B cell (primary cell): ENCODE measurements around the gene ZNF462. TPM values are rescaled to one million over a fixed set of nuclear protein-coding genes. Genes with fewer than 3 reads are reported as not detected.

Experiments
- ATAC-seq: fragments of 200-7000 bp; cut with Tn5 transposase; one replicate; pipeline ENCODE4 v1.10.0; 2021; ENCODE audit warnings: low read depth, mild to moderate bottlenecking, moderate number of reproducible peaks, moderate library complexity
- CTCF ChIA-PET: fragments of 350-600 bp; sonication (Branson Sonifier 250); formaldehyde crosslinking; loops from one replicate; lab custom pipeline; 2021; ENCODE audit warnings: antibody characterized with exemption, inconsistent platforms; lab: Charles Lee
- POLR2A ChIA-PET: fragments of 350-600 bp; sonication (Branson Sonifier 250); formaldehyde crosslinking; loops from one replicate; lab custom pipeline; 2021; ENCODE audit warnings: antibody characterized with exemption; lab: Charles Lee
- DNase-seq: peaks from one replicate; pipeline ENCODE4 v3.0.0; 2013
- H2AFZ ChIP-seq: 2 replicates; pipeline ENCODE4 v1.6.1; 2012; ENCODE audit warnings: mild to moderate bottlenecking, low read depth, low read length; ENCODE audit not compliant: insufficient read depth, poor library complexity, severe bottlenecking
- H3K27ac ChIP-seq, 2 donors: 1 replicate in 1 of 2; 2 replicates in 1 of 2; pipeline ENCODE4 v1.5.1; 2012 to 2013; ENCODE audit warnings: low read length in 2 of 2, mild to moderate bottlenecking in 2 of 2, moderate library complexity in 1 of 2
- H3K27me3 ChIP-seq, 4 experiments: fragments of 200-600 bp in 1 of 4; sonication (generic) in 1 of 4; replicated peaks in 1 of 4; 1 replicate in 2 of 4; 2 replicates in 2 of 4; pipeline versions ENCODE4 v1.6.1 to v1.7.0; 2013 to 2016; ENCODE audit warnings: low read length in 3 of 4, mild to moderate bottlenecking in 2 of 4, mixed read lengths in 1 of 4, moderate library complexity in 1 of 4; ENCODE audit not compliant: insufficient read depth in 4 of 4, control insufficient read depth in 3 of 4; ENCODE audit errors: control extremely low read depth in 1 of 4
- H3K36me3 ChIP-seq, 2 experiments: replicated peaks in 1 of 2; 1 replicate in 1 of 2; 2 replicates in 1 of 2; pipeline versions ENCODE4 v1.6.1 to v1.7.1; 2013; ENCODE audit warnings: low read length in 1 of 2; ENCODE audit not compliant: insufficient read depth in 2 of 2, control insufficient read depth in 1 of 2; ENCODE audit errors: control extremely low read depth in 1 of 2, extremely low read depth in 1 of 2
- H3K4me1 ChIP-seq, 2 donors: fragments of 200-600 bp in 1 of 2; sonication (generic) in 1 of 2; 1 replicate in 1 of 2; 2 replicates in 1 of 2; pipeline versions ENCODE4 v1.5.1 to v1.6.1; 2013 to 2017; ENCODE audit warnings: low read length in 2 of 2; ENCODE audit not compliant: control insufficient read depth in 2 of 2, insufficient read depth in 2 of 2
- H3K4me2 ChIP-seq: replicated peaks from 2 replicates; pipeline ENCODE3; 2012; ENCODE audit warnings: mild to moderate bottlenecking, low read depth, low read length; ENCODE audit not compliant: poor library complexity, severe bottlenecking
- H3K4me3 ChIP-seq, 5 experiments: fragments of 200-600 bp in 1 of 5; sonication (generic) in 1 of 5; 1 replicate in 3 of 5; 2 replicates in 2 of 5; pipeline versions ENCODE4 v1.5.1 to v1.7.0; 2011 to 2016; ENCODE audit warnings: low read length in 4 of 5, mild to moderate bottlenecking in 4 of 5, low read depth in 2 of 5, control low read depth in 1 of 5, moderate library complexity in 1 of 5; ENCODE audit not compliant: insufficient read depth in 1 of 5; ENCODE audit errors: control extremely low read depth in 1 of 5, extremely low read depth in 1 of 5
- H3K79me2 ChIP-seq: fragments of 200-600 bp; sonication (generic); one replicate; pipeline ENCODE4 v1.6.0; 2016; ENCODE audit warnings: low read length; ENCODE audit not compliant: control insufficient read depth, insufficient read depth
- H3K9ac ChIP-seq: fragments of 200-600 bp; sonication (generic); 2 replicates; pipeline ENCODE4 v1.6.1; 2017; ENCODE audit warnings: mild to moderate bottlenecking, low read length, moderate library complexity
- H3K9me3 ChIP-seq, 3 donors: one replicate each; pipeline versions ENCODE4 v1.6.1 to v1.7.1; 2013; ENCODE audit warnings: low read length in 2 of 3; ENCODE audit not compliant: control insufficient read depth in 2 of 3, insufficient read depth in 1 of 3; ENCODE audit errors: control extremely low read depth in 1 of 3
- H4K20me1 ChIP-seq: 2 replicates; pipeline ENCODE4 v1.6.0; 2012; ENCODE audit warnings: mild to moderate bottlenecking, low read length; ENCODE audit not compliant: insufficient read depth, control insufficient read depth, poor library complexity, severe bottlenecking
- H3K27ac Mint-ChIP-seq: one replicate; pipeline ENCODE4 v1.8.0; 2021; ENCODE audit warnings: mixed read lengths
- H3K27me3 Mint-ChIP-seq: one replicate; pipeline ENCODE4 v1.8.0; 2021; ENCODE audit warnings: mixed read lengths
- H3K4me1 Mint-ChIP-seq: one replicate; pipeline ENCODE4 v1.8.0; 2021; ENCODE audit warnings: mixed read lengths
- H3K4me3 Mint-ChIP-seq: one replicate; pipeline ENCODE4 v1.8.0; 2021; ENCODE audit warnings: mixed read lengths
- H3K9me3 Mint-ChIP-seq: one replicate; pipeline ENCODE4 v1.8.0; 2022; ENCODE audit warnings: mixed read lengths; ENCODE audit not compliant: insufficient read depth
- CTCF ChIP-seq: fragments of 200-600 bp; IDR thresholded peaks from one replicate; pipeline ENCODE4 v1.8.0; 2022; ENCODE audit warnings: antibody characterized with exemption, mild to moderate bottlenecking
- EZH2 ChIP-seq: IDR thresholded peaks from 2 replicates; pipeline ENCODE4 v1.6.1; 2012; ENCODE audit warnings: borderline replicate concordance, low read depth, mild to moderate bottlenecking, moderate library complexity, low read length; ENCODE audit not compliant: insufficient read depth, poor library complexity, severe bottlenecking
- WGBS: methylation state at CpG from one replicate; pipeline ENCODE4 v1.1.5; 2013; ENCODE audit warnings: missing lambda C conversion rate; ENCODE audit not compliant: insufficient coverage; 5-methylcytosine and 5-hydroxymethylcytosine counted together
- intact Hi-C: fragments of 100-400 bp; cut with micrococcal nuclease; formaldehyde crosslinking; loops from one replicate; pipeline ENCODE4 v1.10.0; 2022
- polyA plus RNA-seq: library from polyadenylated mRNA; depleted of rRNA; stranded (reverse); fragments of >200 nt; gene quantifications from 2 replicates; pipeline ENCODE4 v1.2.3, GENCODE V29; 2012
- total RNA-seq, 2 donors: library from RNA; stranded (reverse); fragments of 120-200 nt in 1 of 2; gene quantifications; 1 replicate in 1 of 2; 2 replicates in 1 of 2; pipeline versions ENCODE4 v1.2.3 to v1.2.4, GENCODE V29; 2013 to 2022

Gene ZNF462
- total and polyA plus RNA-seq, 2 donors (not counting 1 experiment from before 2014, with no cell fraction given) = not detected

DNA sequence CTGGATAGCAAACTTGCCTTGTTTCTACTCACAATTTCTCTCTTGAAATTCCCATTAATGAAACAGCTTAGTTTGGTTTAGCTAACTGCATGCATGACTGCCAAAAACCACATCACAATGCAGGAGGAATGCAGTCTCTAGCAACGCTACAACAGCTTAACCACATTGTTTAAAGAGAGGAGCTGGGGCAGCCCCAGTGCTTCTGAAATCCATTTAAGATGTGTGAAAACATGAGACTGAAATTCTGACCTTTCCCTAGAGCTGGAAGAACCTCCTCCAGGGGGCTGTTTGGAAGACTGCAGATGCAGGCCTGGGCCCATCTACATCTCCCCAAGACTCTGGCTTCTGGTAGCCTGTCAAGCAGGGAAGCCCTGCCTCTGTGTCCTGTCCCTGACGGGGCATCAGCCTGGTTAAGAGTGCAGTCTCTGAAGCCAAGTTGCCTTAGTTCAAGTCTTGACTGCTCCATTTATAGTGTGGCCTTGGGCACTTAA is 157.1 kb downstream of the ZNF462 start:
- Histone ChIP-seq H3K36me3 (no peaks in the 10 kb centered on the region), H3K4me2 (no peak overlapping the region), H3K79me2 (no peaks in the 10 kb centered on the region), H3K27ac (no peak overlapping the region), H3K4me1 (peaks cover 8 to 11% of the 10 kb centered on the region in 2 donors), H2AFZ (no peak overlapping the region), H3K4me3 (no peak overlapping the region), H3K9me3 (peaks cover 2 to 7% (median 3%) of the 10 kb centered on the region in 3 donors), H3K9ac (no peak overlapping the region), H3K27me3 (peaks cover 0 to 5% (median 0%) of the 10 kb centered on the region in 4 experiments), H4K20me1 (no peaks in the 10 kb centered on the region)
- peaks cover 6% of the 10 kb centered on the region for H3K9me3 Mint-ChIP-seq
- peaks cover 11% of the 10 kb centered on the region for H3K4me1 Mint-ChIP-seq
- peaks cover 9% of the 10 kb centered on the region for H3K27me3 Mint-ChIP-seq
- WGBS = 25% methylated on average over 2 of the region's 2 CpGs
- H3K4me3 Mint-ChIP-seq = no peak overlapping the region
- no peak for DNase-seq
- intact Hi-C loops = no loop called here
- no peak overlapping the region for H3K27ac Mint-ChIP-seq
- no peak for ATAC-seq
- ChIA-PET CTCF (no interaction called here), POLR2A (no interaction called here)
- TF ChIP-seq EZH2 (no peak), CTCF (no peak)

DNA sequence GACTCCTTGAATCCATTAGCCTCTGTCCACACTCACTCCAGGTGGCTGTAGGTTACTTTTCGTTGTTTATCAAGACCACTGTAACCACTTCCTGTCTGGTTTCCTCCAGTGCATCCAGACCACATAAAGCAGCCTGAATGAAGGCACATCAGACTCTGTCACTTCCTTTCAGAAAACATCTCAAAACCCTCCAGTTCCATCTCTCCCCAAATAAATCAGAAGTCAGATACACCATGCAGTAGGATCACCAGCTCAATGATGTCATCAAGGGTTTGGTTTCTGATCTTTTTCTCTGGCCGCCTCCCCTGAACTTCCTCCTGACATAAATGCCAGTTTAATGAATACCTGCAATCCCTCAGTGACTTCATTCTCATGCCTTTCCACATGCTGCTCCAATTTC is 161.2 kb downstream of the ZNF462 start:
- Histone ChIP-seq H4K20me1 (no peaks in the 10 kb centered on the region), H3K9ac (no peak overlapping the region), H3K4me3 (no peak overlapping the region), H3K79me2 (no peaks in the 10 kb centered on the region), H3K4me1 (peaks cover 8 to 11% of the 10 kb centered on the region in 2 donors), H3K36me3 (no peaks in the 10 kb centered on the region), H2AFZ (no peak overlapping the region), H3K27ac (no peak overlapping the region), H3K4me2 (peak overlapping the region; percentile 11), H3K9me3 (no peaks in the 10 kb centered on the region), H3K27me3 (peaks cover 0 to 3% (median 0%) of the 10 kb centered on the region in 4 experiments)
- ATAC-seq (no peak), DNase-seq (peak; percentile 15)
- no peak overlapping the region for H3K27ac Mint-ChIP-seq
- H3K27me3 Mint-ChIP-seq = peaks cover 3% of the 10 kb centered on the region
- H3K4me1 Mint-ChIP-seq = peaks cover 11% of the 10 kb centered on the region
- TF ChIP-seq EZH2 = no peak
- no peak for TF ChIP-seq CTCF
- intact Hi-C loops = no loop called here
- CTCF ChIA-PET = no interaction called here
- no peaks in the 10 kb centered on the region for H3K9me3 Mint-ChIP-seq
- H3K4me3 Mint-ChIP-seq = peak overlapping the region; percentile 4
- POLR2A ChIA-PET = no interaction called here
- 0% methylated on average over 2 of the region's 2 CpGs for WGBS
